ENCODE results near the gene PTMA. TPM values are rescaled to one million over a fixed set of nuclear protein-coding genes. Genes with fewer than 3 reads are reported as not detected.
"Not testable (repeated sequence)": the region's sequence is repeated elsewhere in the genome, so short reads cannot be mapped to it uniquely, and the experiment has no call there.

PTMA gene
- total and polyA plus RNA-seq, 2 of the 4 experiments (the other 2 are of a cell fraction): 380 to 742 TPM

DNA sequence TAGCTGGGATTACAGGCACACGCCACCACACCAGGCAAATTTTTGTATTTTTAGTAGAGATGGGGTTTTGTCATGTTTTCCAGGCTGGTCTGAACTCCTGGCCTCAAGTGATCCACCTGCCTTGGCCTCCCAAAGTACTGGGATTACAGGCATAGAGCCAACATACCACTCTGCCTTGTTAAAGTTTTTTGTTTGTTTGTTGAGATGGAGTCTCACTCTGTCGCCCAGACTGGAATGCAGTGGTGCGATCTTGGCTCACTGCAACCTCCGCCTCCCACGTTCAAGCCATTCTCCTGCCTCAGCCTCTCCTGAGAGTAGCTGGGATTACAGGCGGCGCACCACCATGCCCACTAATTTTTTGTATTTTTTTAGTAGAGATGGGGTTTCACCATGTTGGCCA, 48.3 kb upstream of the PTMA start:
- H2BK15ac ChIP-seq (ENCODE audit: low read depth, low read length); POLR2A ChIA-PET (ENCODE audit: unreplicated experiment); H2AK5ac ChIP-seq (ENCODE audit: low read depth, low read length); H2BK20ac ChIP-seq (ENCODE audit: low read depth, low read length); DNase-seq; H3K9ac ChIP-seq (ENCODE audit: low read depth, low read length); H4K5ac ChIP-seq (ENCODE audit: low read depth, low read length); CTCF ChIA-PET; H3K27ac ChIP-seq (ENCODE audit: insufficient read depth, low read length); H3K4ac ChIP-seq (ENCODE audit: low read depth, low read length); H3K23ac ChIP-seq (ENCODE audit: low read depth, low read length); H3K4me3 ChIP-seq (ENCODE audit: insufficient read depth, low read depth, low read length); H2BK120ac ChIP-seq (ENCODE audit: low read depth, low read length); H4K91ac ChIP-seq (ENCODE audit: insufficient read depth, low read depth, low read length); H3K4me1 ChIP-seq (ENCODE audit: control insufficient read depth, insufficient read depth, low read length); H4K20me1 ChIP-seq (ENCODE audit: insufficient read depth, low read length); H3K9me1 ChIP-seq (ENCODE audit: insufficient read depth, low read length); H3K56ac ChIP-seq (ENCODE audit: extremely low read depth, insufficient read depth, low read length); ATAC-seq (ENCODE audit: low read depth); H3K18ac ChIP-seq (ENCODE audit: low read depth, low read length); H4K8ac ChIP-seq (ENCODE audit: low read depth in 2 of 2, low read length in 2 of 2); H3K4me2 ChIP-seq (ENCODE audit: low read depth, low read length); dilution Hi-C loops (cut with HindIII; ENCODE audit: low sequenced_read_pairs, unreplicated experiment); H3K36me3 ChIP-seq (ENCODE audit: control insufficient read depth, insufficient read depth, low read length); H3K27me3 ChIP-seq (ENCODE audit: control insufficient read depth, insufficient read depth, low read length); intact Hi-C loops (cut with micrococcal nuclease); H2BK5ac ChIP-seq (ENCODE audit: low read depth, low read length, poor library complexity, severe bottlenecking); H3K9me3 ChIP-seq (ENCODE audit: control insufficient read depth, insufficient read depth, low read length); H2AFZ ChIP-seq (replicated peaks; ENCODE audit: low read length, poor library complexity); in situ Hi-C loops (cut with MboI; ENCODE audit: low sequenced_read_pairs); H2AK9ac ChIP-seq (replicated peaks; ENCODE audit: low read depth, low read length, poor library complexity); H3K14ac ChIP-seq (replicated peaks; ENCODE audit: low read depth, low read length); BruUV-seq (replicated peaks); H3K79me1 ChIP-seq (ENCODE audit: low read depth in 1 of 2, low read length in 2 of 2): not testable (repeated sequence)
- 100% methylated on average over 2 of the region's 7 CpGs; no CpG with 5 or more reads in 1 of the 2 experiments for WGBS, 2 experiments (ENCODE audit: extremely low coverage in 2 of 2, insufficient read length in 1 of 2)

Data from IMR-90 (cell line).